GM21381 (cell line): ENCODE data around the gene DNAJC5.
"Not testable (repeated sequence)": the region's sequence is repeated elsewhere in the genome, so short reads cannot be mapped to it uniquely, and the experiment has no call there.

Experiments used
- ATAC-seq: cut with Tn5 transposase; IDR thresholded peaks from one replicate; pipeline ENCODE4 v1.9.1; 2021; ENCODE audit warnings: mild to moderate bottlenecking, moderate library complexity; ENCODE audit not compliant: unreplicated experiment

The DNAJC5 gene

GRCh38 chr20:63966172-63966943 lies 71.4 kb downstream of the DNAJC5 start:
- ATAC-seq = no peak

GRCh38 chr20:63966944-63967322 lies 72.0 kb downstream of the DNAJC5 start:
- ATAC-seq = no peak

GRCh38 chr20:63967330-63968135 lies 72.6 kb downstream of the DNAJC5 start:
- ATAC-seq = no peak

GRCh38 chr20:63968136-63968927 lies 73.4 kb downstream of the DNAJC5 start:
- no peak for ATAC-seq

GRCh38 chr20:63968928-63969760 lies 74.2 kb downstream of the DNAJC5 start:
- ATAC-seq = no peak

GRCh38 chr20:63969838-63970713 lies 75.2 kb downstream of the DNAJC5 start, which contains the start of gene ZNF512B:
ZNF512B (minus strand) TSS chr20:63969930; CDS start chr20:63967950, 1,980 bp downstream.
- no peak for ATAC-seq

- no peak for ATAC-seq
Measured at GRCh38 chr20:63970714-63971431, 75.9 kb downstream of the DNAJC5 start.

GRCh38 chr20:63971960-63972311 lies 77.0 kb downstream of the DNAJC5 start:
- ATAC-seq = not testable (repeated sequence)

GRCh38 chr20:63972312-63973159 lies 77.6 kb downstream of the DNAJC5 start:
- no peak for ATAC-seq

GRCh38 chr20:63973160-63973479 lies 78.2 kb downstream of the DNAJC5 start:
- no peak for ATAC-seq

GRCh38 chr20:63973636-63974401 lies 78.9 kb downstream of the DNAJC5 start:
- no peak for ATAC-seq

GRCh38 chr20:63974402-63975200 lies 79.7 kb downstream of the DNAJC5 start:
- ATAC-seq = no peak

- ATAC-seq = not testable (repeated sequence)
Measured at GRCh38 chr20:63976511-63976910, 81.6 kb downstream of the DNAJC5 start.

- ATAC-seq = no peak
Measured at GRCh38 chr20:63976980-63977738, 82.2 kb downstream of the DNAJC5 start.

- ATAC-seq = no peak
Measured at GRCh38 chr20:63977739-63978276, 82.9 kb downstream of the DNAJC5 start.
